Trophoblast cell (in vitro differentiated cells and primary cell): ENCODE results near the gene DGKB. TPM values are rescaled to one million over a fixed set of nuclear protein-coding genes. Genes with fewer than 3 reads are reported as not detected.
A peak's percentile ranks its signal among the peaks of the same experiment; 100 is the strongest.

Experiments used
- DNase-seq, 2 donors: peaks; one replicate each; pipeline ENCODE4 v3.0.0-alpha.2; 2016
- H2AFZ ChIP-seq: 2 replicates; pipeline ENCODE4 v1.6.1; 2013; ENCODE audit warnings: low read length, moderate library complexity, mild to moderate bottlenecking; ENCODE audit not compliant: insufficient read depth, poor library complexity
- H2AK5ac ChIP-seq: 2 replicates; pipeline ENCODE4 v1.6.1; 2013; ENCODE audit warnings: mild to moderate bottlenecking, low read length
- H2BK120ac ChIP-seq: 2 replicates; pipeline ENCODE4 v1.6.1; 2013; ENCODE audit warnings: low read length, mild to moderate bottlenecking, moderate library complexity; ENCODE audit not compliant: insufficient read depth, poor library complexity
- H2BK12ac ChIP-seq: 2 replicates; pipeline ENCODE4 v1.6.1; 2013; ENCODE audit warnings: mild to moderate bottlenecking, low read length, moderate library complexity
- H2BK5ac ChIP-seq: 2 replicates; pipeline ENCODE4 v1.6.1; 2013; ENCODE audit warnings: low read length, low read depth, moderate library complexity, mild to moderate bottlenecking; ENCODE audit not compliant: poor library complexity
- H3K14ac ChIP-seq: 2 replicates; pipeline ENCODE4 v1.6.1; 2013; ENCODE audit warnings: mild to moderate bottlenecking, low read length
- H3K18ac ChIP-seq: 2 replicates; pipeline ENCODE4 v1.6.1; 2013; ENCODE audit warnings: mild to moderate bottlenecking, low read length
- H3K23ac ChIP-seq: 2 replicates; pipeline ENCODE4 v1.6.1; 2013; ENCODE audit warnings: low read length
- H3K27ac ChIP-seq: 2 replicates; pipeline ENCODE4 v1.5.1; 2013; ENCODE audit warnings: low read depth, mild to moderate bottlenecking, inconsistent platforms, low read length, moderate library complexity
- H3K27me3 ChIP-seq: 2 replicates; pipeline ENCODE4 v1.6.1; 2013; ENCODE audit warnings: inconsistent platforms, mild to moderate bottlenecking, low read length, moderate library complexity; ENCODE audit not compliant: insufficient read depth
- H3K36me3 ChIP-seq, 2 experiments: 1 replicate in 1 of 2; 2 replicates in 1 of 2; pipeline ENCODE4 v1.6.1; 2013; ENCODE audit warnings: low read length in 2 of 2, mild to moderate bottlenecking in 2 of 2, moderate library complexity in 1 of 2; ENCODE audit not compliant: insufficient read depth in 2 of 2, control insufficient read depth in 1 of 2
- H3K4ac ChIP-seq: 2 replicates; pipeline ENCODE4 v1.6.1; 2013; ENCODE audit warnings: low read depth, mild to moderate bottlenecking, low read length, moderate library complexity
- H3K4me1 ChIP-seq, 2 experiments: 1 replicate in 1 of 2; 2 replicates in 1 of 2; pipeline ENCODE4 v1.6.1; 2013; ENCODE audit warnings: low read length in 2 of 2, mild to moderate bottlenecking in 2 of 2, moderate library complexity in 1 of 2; ENCODE audit not compliant: insufficient read depth in 2 of 2, control insufficient read depth in 1 of 2
- H3K4me2 ChIP-seq: 2 replicates; pipeline ENCODE4 v1.6.1; 2013; ENCODE audit warnings: inconsistent platforms, mild to moderate bottlenecking, low read length, moderate library complexity
- H3K4me3 ChIP-seq: 2 replicates; pipeline ENCODE4 v1.5.1; 2013; ENCODE audit warnings: mild to moderate bottlenecking, low read depth, low read length, inconsistent platforms
- H3K79me1 ChIP-seq: one replicate; pipeline ENCODE4 v1.6.1; 2013; ENCODE audit warnings: low read length
- H3K79me2 ChIP-seq: 2 replicates; pipeline ENCODE4 v1.6.1; 2013; ENCODE audit warnings: low read length, mild to moderate bottlenecking; ENCODE audit not compliant: control insufficient read depth, insufficient read depth, poor library complexity
- H3K9ac ChIP-seq: 2 replicates; pipeline ENCODE4 v1.6.1; 2013; ENCODE audit warnings: mild to moderate bottlenecking, low read length
- H3K9me3 ChIP-seq: 2 replicates; pipeline ENCODE4 v1.6.1; 2013; ENCODE audit warnings: low read depth, mild to moderate bottlenecking, control low read depth, inconsistent platforms, low read length; ENCODE audit not compliant: insufficient read depth
- H4K12ac ChIP-seq: 2 replicates; pipeline ENCODE4 v1.6.1; 2013; ENCODE audit warnings: low read depth, mild to moderate bottlenecking, low read length, moderate library complexity
- H4K8ac ChIP-seq: 2 replicates; pipeline ENCODE4 v1.6.1; 2013; ENCODE audit warnings: low read depth, mild to moderate bottlenecking, low read length, moderate library complexity
- H4K91ac ChIP-seq: one replicate; pipeline ENCODE4 v1.6.1; 2013; ENCODE audit warnings: low read depth, mild to moderate bottlenecking, low read length, moderate library complexity
- WGBS: extraction: QIAGEN DNeasy Blood & Tissue Kit; methylation state at CpG from one replicate; pipeline ENCODE4 v1.1.7; 2013; ENCODE audit warnings: missing lambda C conversion rate; ENCODE audit not compliant: insufficient read length, insufficient coverage; ENCODE audit errors: extremely low coverage; 5-methylcytosine and 5-hydroxymethylcytosine counted together
- polyA plus RNA-seq: library from polyadenylated mRNA; stranded (reverse); fragments of 200-250 nt; gene quantifications from 2 replicates; pipeline ENCODE4 v1.2.3, GENCODE V29; 2013

The DGKB gene
- polyA plus RNA-seq, result not detected in 2 replicates

DNA sequence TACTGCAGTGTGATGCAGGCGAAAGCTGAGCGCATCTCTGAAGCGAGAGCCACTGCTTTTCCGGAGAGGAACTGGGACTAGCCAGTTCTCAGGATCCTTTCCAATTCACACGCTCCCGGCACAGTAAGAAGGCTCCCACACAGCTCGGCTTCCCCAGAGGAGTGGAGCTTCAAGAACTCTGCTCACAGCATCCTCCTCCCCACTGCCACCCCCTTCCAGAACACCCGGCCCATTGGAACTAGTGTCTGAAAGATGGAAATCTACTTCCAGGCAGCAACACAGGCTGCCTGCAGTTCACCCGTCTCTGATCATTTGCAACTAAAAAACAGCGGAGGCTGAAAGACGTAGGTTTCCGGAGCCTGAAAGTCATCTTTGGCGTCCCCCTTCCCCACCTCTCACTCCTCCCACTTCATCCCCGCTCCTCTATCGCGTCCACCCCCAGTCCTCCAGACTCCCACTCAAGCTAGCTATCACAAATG is at the start of gene DGKB:
Gene DGKB, minus strand, starts transcription at position 163 of the 479 bp plus-strand sequence.
- DNase-seq, result no peak
- H3K4me1 ChIP-seq, result peaks cover 0 to 4% of the 10 kb centered on the region in 2 experiments
- peak within 1 kb of the TSS; percentile 45 for H2AFZ ChIP-seq
- no peaks in the 10 kb centered on the region for H3K79me2 ChIP-seq
- H3K27me3 ChIP-seq, result peaks cover 5% of the 10 kb centered on the region
- no peak within 1 kb of the TSS for H2BK12ac ChIP-seq
- H2BK120ac ChIP-seq, result no peak within 1 kb of the TSS
- no peak within 1 kb of the TSS for H2AK5ac ChIP-seq
- no peaks in the 10 kb centered on the region for H3K36me3 ChIP-seq
- H3K9me3 ChIP-seq, result no peaks in the 10 kb centered on the region
- H3K4me3 ChIP-seq, result no peak within 1 kb of the TSS
- H3K27ac ChIP-seq, result no peak within 1 kb of the TSS
- no peak within 1 kb of the TSS for H3K14ac ChIP-seq
- H3K4ac ChIP-seq, result no peak within 1 kb of the TSS
- H3K9ac ChIP-seq, result no peak within 1 kb of the TSS
- no peaks in the 10 kb centered on the region for H3K79me1 ChIP-seq
- H3K18ac ChIP-seq, result no peak within 1 kb of the TSS
- H4K8ac ChIP-seq, result no peak within 1 kb of the TSS
- H3K4me2 ChIP-seq, result peak within 1 kb of the TSS; percentile 53
- peak within 1 kb of the TSS; percentile 55 for H4K12ac ChIP-seq
- no peak within 1 kb of the TSS for H3K23ac ChIP-seq
- H4K91ac ChIP-seq, result no peak within 1 kb of the TSS
- no CpG with 5 or more reads among the region's 16 CpGs for WGBS
- no peak within 1 kb of the TSS for H2BK5ac ChIP-seq

GRCh38 chr7:14950013-14950412 is 47.5 kb upstream of the DGKB start:
- no peaks in the 10 kb centered on the region for H3K79me2 ChIP-seq
- WGBS, result no CpG with 5 or more reads among the region's 4 CpGs
- no peak overlapping the region for H2BK12ac ChIP-seq
- H3K27ac ChIP-seq, result no peak overlapping the region
- no peaks in the 10 kb centered on the region for H3K9me3 ChIP-seq
- H3K4me1 ChIP-seq, result no peaks in the 10 kb centered on the region
- no peak overlapping the region for H2AFZ ChIP-seq
- H4K8ac ChIP-seq, result no peak overlapping the region
- H3K9ac ChIP-seq, result no peak overlapping the region
- no peaks in the 10 kb centered on the region for H3K79me1 ChIP-seq
- H3K36me3 ChIP-seq, result no peaks in the 10 kb centered on the region
- no peak overlapping the region for H2BK5ac ChIP-seq
- H3K4me3 ChIP-seq, result no peak overlapping the region
- no peak for DNase-seq
- no peak overlapping the region for H4K12ac ChIP-seq
- no peak overlapping the region for H3K4me2 ChIP-seq
- H3K18ac ChIP-seq, result no peak overlapping the region
- H3K14ac ChIP-seq, result no peak overlapping the region
- no peaks in the 10 kb centered on the region for H3K27me3 ChIP-seq
- no peak overlapping the region for H3K4ac ChIP-seq
- H3K23ac ChIP-seq, result no peak overlapping the region
- no peak overlapping the region for H2AK5ac ChIP-seq
- no peak overlapping the region for H2BK120ac ChIP-seq
- no peak overlapping the region for H4K91ac ChIP-seq

GRCh38 chr7:14938181-14938580 is 35.6 kb upstream of the DGKB start:
- no peaks in the 10 kb centered on the region for H3K79me1 ChIP-seq

GRCh38 chr7:14937581-14937980 is 35.0 kb upstream of the DGKB start:
- H3K4me3 ChIP-seq, result no peak overlapping the region
- H3K23ac ChIP-seq, result no peak overlapping the region
- no peak overlapping the region for H4K8ac ChIP-seq
- H3K79me2 ChIP-seq, result no peaks in the 10 kb centered on the region
- H2BK12ac ChIP-seq, result no peak overlapping the region
- no peaks in the 10 kb centered on the region for H3K9me3 ChIP-seq
- no peak overlapping the region for H3K18ac ChIP-seq
- H3K27ac ChIP-seq, result no peak overlapping the region
- H4K91ac ChIP-seq, result no peak overlapping the region
- H2AFZ ChIP-seq, result no peak overlapping the region
- no peak overlapping the region for H2BK5ac ChIP-seq
- no peaks in the 10 kb centered on the region for H3K79me1 ChIP-seq
- no peak overlapping the region for H3K14ac ChIP-seq
- no peak overlapping the region for H4K12ac ChIP-seq
- no CpG with 5 or more reads among the region's 1 CpG for WGBS
- H2BK120ac ChIP-seq, result no peak overlapping the region
- H3K27me3 ChIP-seq, result no peaks in the 10 kb centered on the region
- no peak overlapping the region for H3K4ac ChIP-seq
- no peak overlapping the region for H3K4me2 ChIP-seq
- no peak overlapping the region for H2AK5ac ChIP-seq
- H3K4me1 ChIP-seq, result no peaks in the 10 kb centered on the region
- H3K9ac ChIP-seq, result no peak overlapping the region
- H3K36me3 ChIP-seq, result no peaks in the 10 kb centered on the region
- no peak for DNase-seq

More at GRCh38 chr7:14938181-14938580, 35.6 kb upstream of the DGKB start:
- no peak overlapping the region for H2BK12ac ChIP-seq
- WGBS, result no CpG with 5 or more reads among the region's 1 CpG
- no peaks in the 10 kb centered on the region for H3K36me3 ChIP-seq
- H4K12ac ChIP-seq, result no peak overlapping the region
- no peak overlapping the region for H3K4ac ChIP-seq
- no peak overlapping the region for H2AK5ac ChIP-seq
- H3K4me2 ChIP-seq, result no peak overlapping the region
- no peak overlapping the region for H2BK120ac ChIP-seq
- H4K8ac ChIP-seq, result no peak overlapping the region
- no peaks in the 10 kb centered on the region for H3K79me2 ChIP-seq
- H3K9me3 ChIP-seq, result no peaks in the 10 kb centered on the region
- H3K27me3 ChIP-seq, result no peaks in the 10 kb centered on the region
- H3K18ac ChIP-seq, result no peak overlapping the region
- H3K4me3 ChIP-seq, result no peak overlapping the region
- H4K91ac ChIP-seq, result no peak overlapping the region
- H3K14ac ChIP-seq, result no peak overlapping the region
- no peak overlapping the region for H2BK5ac ChIP-seq
- no peak overlapping the region for H2AFZ ChIP-seq
- no peak overlapping the region for H3K9ac ChIP-seq
- no peak for DNase-seq
- H3K4me1 ChIP-seq, result no peaks in the 10 kb centered on the region
- H3K27ac ChIP-seq, result no peak overlapping the region
- no peak overlapping the region for H3K23ac ChIP-seq
